GM19025 (cell line): ENCODE measurements around the gene C14orf180.

Source experiments
- ATAC-seq: cut with Tn5 transposase; IDR thresholded peaks from one replicate; pipeline ENCODE4 v1.9.1; 2021; ENCODE audit warnings: mild to moderate bottlenecking, low read depth, moderate library complexity; ENCODE audit not compliant: unreplicated experiment

C14orf180 gene

GRCh38 chr14:104579507-104579906 is at the start of gene C14orf180:
Gene C14orf180, plus strand, starts transcription at chr14:104579764. Its CDS starts 6,667 bp downstream, at chr14:104586431.
- ATAC-seq = no peak

- no peak for ATAC-seq
Observed at GRCh38 chr14:104530646-104531045, 48.9 kb upstream of the C14orf180 start.

GRCh38 chr14:104531421-104532190 is 48.0 kb upstream of the C14orf180 start:
- no peak for ATAC-seq

DNA sequence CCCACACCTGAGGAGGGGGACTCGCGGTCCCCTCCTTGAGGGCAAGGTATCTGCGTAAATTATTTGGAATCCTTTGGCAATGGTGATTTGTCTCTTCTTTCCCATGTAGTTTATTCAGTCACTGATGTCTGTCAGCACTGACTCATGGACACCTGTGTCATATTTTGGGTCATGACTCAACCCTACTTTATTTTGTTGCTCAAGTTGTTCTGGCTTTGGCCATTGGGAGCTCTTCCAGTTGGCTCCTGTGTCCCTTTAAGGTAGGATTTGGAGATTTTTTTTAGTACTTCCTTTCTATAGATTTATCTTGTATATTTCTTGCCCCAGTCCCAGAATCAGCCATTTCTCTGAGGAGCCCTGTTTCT is 47.4 kb upstream of the C14orf180 start:
- no peak for ATAC-seq

GRCh38 chr14:104534036-104534435 is 45.5 kb upstream of the C14orf180 start:
- no peak for ATAC-seq

DNA sequence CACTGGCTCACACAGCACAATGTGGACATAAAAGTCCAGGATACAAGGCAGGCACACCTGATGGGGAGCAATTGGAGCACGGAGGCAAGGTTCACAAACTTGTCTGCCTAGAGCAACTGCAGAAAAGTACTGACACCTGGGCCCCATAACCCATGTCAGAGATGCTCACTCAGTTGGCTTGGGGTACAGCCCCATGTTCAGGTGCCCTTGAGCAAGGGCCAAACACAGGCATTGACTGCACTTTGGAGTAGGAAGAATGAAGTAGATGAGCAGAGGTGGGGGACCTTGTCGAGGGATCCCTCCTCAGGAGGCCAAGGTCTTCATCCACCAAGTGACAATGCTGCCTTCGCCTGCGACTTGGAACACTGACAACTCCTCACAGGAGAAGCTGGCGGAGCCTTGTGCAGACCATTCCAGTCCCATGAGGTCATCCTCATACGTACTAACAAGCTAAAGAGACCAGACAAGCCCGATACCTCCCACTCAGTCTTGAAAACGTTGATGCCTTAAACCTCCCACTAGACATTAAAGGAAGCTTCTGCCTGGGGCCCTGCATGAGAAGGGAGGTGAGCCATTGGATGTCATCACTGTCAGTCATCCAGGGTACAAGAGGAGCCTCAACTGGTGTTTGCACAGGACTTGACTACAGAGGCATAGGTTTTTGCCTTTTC is 42.5 kb upstream of the C14orf180 start:
- ATAC-seq = no peak

DNA sequence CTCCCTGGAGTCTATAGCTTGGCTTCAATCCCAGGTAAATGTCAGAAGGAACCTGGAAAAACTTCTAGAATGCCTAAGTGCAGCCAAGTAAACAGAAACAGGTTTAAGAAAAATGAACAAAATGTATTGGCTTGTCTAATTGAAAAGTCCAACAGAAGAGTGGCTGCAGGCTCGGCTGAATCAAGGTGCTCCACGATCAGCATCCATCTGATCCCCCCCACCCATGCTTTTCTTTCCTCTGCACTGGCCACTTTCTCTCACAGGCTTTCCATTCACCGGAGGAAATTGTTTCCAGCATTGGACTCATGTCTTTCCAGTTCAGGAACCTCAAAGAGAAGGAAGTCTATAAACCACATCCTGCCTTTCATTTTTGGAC is 42.0 kb upstream of the C14orf180 start:
- no peak for ATAC-seq

- ATAC-seq = no peak
Observed at GRCh38 chr14:104541905-104542465, 37.6 kb upstream of the C14orf180 start.

- no peak for ATAC-seq
Observed at GRCh38 chr14:104542871-104543830, 36.4 kb upstream of the C14orf180 start.

- no peak for ATAC-seq
Observed at GRCh38 chr14:104544362-104544961, 35.1 kb upstream of the C14orf180 start.

DNA sequence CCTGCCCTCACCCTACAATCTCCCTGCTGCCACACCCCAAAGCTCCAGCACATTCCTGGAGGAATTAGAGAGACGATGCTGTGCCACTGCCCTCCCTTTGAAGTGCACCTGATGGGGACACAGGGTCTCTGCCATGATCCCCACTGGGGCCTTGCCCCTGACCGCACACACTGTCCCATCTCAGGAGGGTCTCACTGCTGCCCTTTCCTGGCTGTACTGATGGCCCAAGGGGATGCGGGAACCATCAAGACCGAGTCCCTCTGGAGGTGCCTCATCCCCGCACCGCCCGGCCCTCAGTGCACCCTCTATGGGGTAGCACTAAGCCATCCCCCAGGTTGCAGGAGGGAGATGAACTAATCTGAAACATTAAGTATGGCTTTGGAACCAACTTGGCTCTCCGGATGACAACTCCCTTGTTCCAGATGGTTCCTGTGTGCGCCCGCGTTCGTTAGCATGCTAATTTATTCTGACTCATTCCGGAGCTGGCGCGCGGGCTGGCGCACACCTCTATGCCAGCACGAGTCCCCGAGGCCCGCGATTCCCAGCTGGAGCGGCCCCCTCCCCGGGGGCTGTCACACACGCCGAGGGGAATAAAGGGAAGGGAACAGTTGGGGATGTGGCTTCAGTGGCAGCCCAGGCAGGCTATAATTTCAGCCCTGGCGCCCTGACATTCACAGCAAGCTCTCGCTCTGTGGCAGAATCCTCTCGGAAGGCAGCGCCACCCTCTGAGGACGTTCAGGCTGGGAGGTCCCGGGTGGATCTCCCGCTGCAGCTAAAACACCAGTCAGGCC is 34.2 kb upstream of the C14orf180 start:
- ATAC-seq = no peak

DNA sequence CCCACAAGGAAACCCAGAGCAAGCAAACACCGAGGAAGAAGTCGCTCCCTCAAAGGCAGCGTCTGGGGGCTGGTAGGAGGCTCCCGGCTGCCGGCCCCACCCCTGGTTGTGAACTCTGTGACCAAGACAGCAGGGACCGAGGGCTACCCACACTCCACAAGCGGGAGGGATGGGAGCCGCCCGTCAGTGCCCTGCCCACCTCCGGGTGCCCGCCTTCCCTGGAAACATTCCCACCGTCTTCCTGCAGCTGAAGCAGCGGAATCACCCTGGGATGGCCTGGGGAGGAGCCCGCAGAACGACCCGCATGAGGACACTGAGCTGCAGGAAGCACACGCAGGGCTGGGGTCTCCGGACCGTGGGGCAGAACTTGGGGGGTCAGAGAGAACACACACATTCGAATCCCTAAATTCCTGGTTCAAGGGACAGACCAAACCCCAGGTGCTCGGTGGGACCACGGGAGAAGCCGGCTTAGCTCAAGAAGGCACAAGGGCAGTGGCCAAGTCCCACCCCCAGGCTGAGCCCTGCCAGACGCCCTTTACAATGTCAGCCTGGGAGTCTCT is 33.5 kb upstream of the C14orf180 start:
- no peak for ATAC-seq

- ATAC-seq = no peak
Observed at GRCh38 chr14:104546591-104547309, 32.8 kb upstream of the C14orf180 start.

DNA sequence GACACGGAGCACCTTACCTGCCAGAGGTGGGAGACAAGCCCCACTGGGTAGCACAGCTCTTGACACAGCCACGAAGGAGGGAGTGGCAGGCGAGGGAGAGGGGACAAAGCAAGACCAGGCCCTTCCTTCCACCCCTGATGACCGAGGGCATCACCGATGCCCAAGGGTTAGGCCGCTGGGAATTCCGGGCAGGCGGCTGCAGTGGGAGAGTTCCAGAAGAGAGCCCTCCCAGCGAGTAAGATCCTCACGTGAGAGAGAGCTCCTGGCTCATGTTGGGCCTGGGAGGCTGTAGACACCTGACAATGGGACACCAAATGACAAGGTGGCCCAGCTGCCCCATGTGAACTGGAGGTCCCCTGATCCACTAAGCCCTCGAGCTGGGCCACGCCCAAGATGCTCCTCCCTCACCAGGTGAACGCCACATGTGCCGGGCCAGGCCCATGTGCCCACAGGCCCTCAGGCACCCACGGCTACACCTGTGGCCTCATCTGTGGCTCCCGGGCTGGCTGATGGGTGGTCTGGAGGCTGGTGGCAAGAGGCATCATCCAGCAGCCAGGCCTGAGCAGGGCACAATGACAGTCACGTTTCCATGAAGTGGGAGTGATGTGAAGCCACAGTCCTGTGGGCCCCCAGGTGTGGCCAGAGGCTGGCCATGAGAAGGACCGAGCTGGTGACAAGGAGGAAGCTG is 32.1 kb upstream of the C14orf180 start:
- no peak for ATAC-seq

GRCh38 chr14:104547998-104548700 is 31.4 kb upstream of the C14orf180 start:
- no peak for ATAC-seq

DNA sequence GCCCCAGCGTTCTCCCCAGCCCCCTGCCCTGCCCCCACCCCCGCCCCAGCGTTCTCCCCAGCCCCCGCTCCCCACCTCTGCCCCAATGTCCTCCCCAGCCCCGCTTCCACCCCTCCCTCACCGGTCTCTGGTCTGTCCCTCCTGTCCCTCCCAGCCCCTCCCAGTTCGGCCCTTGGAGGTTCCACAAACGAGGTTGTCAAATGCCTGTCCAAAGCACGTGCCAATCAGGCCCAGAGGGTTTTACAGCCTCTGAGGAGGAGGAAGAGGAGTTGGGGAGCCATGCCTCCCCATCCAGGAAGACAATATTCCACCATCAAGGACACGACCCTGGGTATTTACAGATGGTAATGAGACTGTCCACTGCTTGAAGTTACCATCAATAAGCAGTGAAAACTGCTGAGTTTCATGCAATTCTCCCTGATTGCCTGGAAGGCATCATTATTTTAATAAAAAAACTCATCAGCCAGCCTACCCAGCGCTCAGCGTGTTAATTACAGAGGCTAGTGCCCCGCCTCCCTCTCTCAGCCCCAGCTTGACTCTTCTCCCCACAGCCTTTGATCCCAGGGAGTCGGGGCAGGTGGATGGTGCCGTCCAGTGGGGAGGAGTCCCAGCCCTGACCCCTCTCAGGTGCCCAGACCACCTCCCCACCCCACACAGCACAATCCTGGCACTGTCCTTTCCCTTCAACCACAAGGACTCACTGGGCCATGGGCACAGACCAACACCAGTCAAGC is 30.6 kb upstream of the C14orf180 start:
- no peak for ATAC-seq
